Fibroblast of peridontal ligament (primary cell): ENCODE measurements around the gene GPAM.
A peak's percentile ranks its signal among the peaks of the same experiment; 100 is the strongest.

Source experiments
- DNase-seq: peaks from one replicate; pipeline ENCODE4 v3.0.0-alpha.2; 2010; ENCODE audit errors: extremely low read depth

GPAM gene

DNA sequence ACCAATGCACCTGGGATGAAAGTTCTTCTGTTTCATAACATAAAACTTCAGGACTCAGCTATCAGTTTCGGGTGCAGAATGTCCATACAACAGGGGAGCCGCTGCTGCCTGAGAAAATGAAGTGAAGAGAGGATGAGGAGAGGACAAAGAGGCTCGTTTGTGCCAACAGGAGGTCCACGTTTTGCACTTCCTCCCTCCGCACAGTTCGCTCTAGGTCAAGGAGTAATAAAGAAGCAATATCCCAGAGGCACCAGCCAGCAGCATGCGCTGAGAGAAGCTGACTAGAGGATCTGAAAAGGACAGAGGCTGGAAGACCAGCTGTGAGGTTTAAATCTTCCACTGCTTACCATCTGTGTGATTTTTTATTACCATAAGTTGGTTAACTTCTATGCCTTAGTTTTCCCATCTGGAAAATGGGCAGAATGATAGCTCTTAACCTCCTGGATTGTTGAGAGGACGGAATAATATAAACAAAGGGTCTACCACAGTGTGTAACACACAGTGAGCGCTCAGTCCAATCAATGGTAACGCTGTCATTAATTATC lies 709 bp downstream of the GPAM start:
- no peak for DNase-seq

DNA sequence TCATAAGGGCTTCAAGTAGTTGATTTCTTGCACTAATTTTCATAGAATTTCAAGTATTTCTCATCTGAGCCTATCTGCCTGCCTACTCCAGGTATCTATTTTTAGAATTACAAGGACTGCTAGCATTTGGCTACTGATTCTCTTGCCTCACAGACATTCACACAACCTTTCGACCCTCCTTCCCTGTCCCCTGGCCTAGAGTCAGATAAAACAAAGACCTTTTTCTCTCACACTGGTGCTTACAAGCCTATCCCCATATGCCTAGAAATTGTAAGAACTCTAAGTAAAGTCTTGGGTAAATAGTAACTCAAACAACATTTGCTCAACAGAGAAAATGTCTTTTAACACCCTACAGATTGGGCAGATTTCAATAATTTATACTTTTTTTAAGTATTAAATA lies 6.3 kb downstream of the GPAM start:
- DNase-seq = no peak

DNA sequence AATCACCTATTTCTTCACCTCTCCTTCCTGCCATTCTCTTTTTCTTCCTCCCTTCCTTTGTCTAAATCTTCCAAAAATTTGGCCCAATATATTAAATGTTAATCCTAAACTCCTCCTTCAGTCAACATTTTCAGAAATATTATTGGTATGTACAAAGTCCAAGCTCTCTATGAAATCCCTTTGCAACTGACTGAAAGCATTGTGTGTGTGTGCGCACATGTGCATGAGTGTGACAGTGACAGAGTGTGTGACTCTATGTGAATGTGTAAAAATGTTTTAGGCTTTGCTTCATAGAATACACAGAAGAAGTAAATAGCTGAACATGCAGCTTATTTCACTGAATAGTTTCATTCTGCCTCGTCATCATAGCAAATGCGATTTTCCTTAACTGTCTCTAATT lies 7.0 kb downstream of the GPAM start:
- no peak for DNase-seq

DNA sequence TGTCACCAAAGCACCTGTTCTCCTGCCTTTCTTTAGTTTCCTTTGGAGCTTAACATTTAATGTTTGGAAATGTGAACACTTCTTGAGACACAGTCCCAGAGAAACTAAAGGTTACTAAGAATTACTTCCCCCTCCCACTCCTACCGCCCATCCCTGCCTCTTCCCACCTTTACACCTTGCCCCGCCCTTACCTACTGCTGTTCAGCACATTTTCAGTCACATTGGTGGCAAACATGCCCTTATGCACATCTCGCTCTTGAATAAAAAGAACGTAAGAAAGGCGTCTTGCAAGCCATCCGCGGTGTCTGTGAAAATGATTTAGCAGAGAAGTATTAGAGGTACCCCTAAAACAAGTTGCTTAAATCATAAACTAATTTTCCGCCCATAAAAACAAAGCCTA lies 8.2 kb downstream of the GPAM start:
- DNase-seq = no peak

DNA sequence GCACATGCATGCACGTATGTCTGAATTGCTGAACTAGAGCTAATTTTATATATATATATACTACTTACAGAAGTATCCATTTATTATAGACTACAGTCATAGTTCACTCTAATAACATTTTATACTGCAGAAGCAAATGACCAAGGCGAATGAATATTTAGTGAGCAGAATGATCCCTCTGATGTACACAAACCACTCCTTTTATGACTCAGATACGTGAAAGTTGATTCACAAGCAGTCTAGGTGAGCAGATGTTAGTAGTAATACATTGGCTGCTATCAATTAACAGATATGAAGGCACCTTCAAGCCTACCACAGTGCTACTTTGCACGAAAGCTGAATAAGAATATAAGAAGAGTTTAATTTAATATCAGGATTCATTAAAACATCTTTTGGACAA lies 10.4 kb downstream of the GPAM start:
- DNase-seq = no peak

DNA sequence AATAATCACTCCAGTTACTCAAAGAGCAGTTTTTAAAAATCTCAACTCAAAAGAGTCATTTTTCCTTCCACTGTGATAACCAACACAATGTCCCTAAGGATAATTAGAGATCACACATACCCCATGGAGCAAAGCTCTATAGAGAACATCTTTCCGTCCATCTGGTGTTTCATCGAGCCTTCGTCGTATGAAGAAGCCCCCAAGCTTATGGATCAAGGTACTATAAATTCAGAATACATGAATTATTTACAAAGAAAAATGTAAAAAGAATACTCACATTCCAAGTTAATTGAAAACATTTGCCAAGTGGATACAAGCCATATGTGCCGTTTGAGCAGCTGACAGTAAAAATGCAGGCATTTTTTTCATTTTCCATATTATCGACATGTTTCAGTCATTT lies 14.8 kb downstream of the GPAM start:
- DNase-seq = no peak

DNA sequence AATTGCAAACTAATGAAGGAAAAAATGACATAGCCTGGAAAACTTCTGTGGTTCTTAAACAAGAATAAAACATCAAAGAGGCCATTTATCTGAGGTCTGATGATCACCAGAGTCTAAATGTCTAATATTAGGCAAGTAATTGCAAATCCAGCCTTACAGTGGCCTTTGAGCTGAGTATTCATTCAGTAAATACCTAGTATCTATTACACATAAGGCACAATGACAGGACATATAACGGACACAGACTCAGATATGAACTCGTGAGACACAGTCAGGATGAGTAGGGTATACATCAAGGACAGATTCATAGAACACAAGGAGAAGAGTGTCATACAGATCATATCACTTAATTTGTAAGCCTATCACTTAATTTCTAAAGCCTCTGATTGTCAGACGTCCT lies 16.8 kb downstream of the GPAM start:
- DNase-seq = no peak

DNA sequence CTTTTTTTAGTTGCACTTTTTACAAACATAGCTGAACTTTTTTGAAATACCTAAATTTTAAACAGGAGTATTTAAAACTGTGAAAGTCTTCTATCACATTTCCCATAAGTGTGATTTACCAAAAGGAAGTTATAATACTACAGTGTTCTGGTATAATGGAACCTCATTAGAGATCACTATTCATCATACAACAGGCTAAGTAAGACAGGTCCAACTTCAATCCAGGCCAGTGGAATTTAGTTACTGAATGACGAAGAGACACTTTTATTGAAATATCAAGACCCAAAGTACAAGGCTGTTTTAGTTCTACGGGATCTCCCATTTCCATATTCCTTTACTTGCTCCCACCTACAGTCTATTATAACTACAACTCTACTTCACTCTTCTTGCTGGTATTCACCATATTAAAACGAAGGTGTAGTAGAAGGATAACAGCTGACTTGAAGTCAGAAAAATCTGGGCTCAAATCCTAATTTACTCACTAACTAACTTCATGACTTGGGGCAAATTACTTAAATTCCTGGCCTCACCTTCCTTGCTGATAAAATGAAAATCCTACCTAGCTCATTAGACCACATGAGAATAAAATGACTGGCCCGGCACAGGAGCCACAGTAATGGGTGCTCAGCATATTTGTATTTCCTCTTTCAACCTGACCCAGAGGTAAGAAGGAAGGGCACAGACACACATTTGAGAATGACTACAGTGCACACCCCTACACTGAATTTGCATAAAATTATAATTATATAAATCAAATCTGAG lies 21.6 kb downstream of the GPAM start:
- no peak for DNase-seq

DNA sequence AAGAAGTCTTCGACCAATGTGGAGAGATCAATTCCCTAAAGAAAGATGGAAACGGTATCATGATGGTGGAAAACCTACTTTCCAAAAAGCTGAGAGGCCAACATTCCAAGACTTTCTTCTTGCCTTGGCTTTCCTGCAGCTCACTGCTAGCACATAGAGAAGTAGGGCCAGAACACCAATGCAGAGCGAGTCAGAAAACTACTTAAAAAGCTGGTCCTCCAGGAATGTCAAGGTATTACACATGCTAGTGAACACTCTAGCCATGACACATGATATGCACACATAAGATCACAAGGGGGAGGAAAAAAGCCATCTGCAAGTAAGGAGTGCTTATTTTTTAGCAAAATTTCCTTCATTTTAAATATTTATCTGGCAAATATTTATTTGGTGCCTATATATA lies 22.7 kb downstream of the GPAM start:
- no peak for DNase-seq

DNA sequence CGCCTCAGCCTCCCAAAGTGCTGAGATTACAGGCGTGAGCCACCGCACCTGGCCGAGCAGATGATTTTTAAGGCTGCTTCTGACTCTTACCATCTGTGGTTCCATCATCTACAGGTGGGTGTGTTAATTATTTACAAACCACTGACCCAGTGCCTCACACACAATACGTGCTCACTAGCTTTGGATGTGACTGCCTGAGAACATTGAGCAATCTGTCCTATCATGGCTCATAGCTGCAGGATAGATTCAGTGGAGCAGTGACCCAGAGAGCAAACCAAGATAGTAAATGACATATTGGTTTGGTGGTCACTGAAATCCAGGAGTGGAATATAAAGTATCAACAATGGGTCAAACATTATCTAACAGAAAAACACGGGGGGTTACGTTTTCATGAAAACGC lies 24.1 kb downstream of the GPAM start:
- no peak for DNase-seq

DNA sequence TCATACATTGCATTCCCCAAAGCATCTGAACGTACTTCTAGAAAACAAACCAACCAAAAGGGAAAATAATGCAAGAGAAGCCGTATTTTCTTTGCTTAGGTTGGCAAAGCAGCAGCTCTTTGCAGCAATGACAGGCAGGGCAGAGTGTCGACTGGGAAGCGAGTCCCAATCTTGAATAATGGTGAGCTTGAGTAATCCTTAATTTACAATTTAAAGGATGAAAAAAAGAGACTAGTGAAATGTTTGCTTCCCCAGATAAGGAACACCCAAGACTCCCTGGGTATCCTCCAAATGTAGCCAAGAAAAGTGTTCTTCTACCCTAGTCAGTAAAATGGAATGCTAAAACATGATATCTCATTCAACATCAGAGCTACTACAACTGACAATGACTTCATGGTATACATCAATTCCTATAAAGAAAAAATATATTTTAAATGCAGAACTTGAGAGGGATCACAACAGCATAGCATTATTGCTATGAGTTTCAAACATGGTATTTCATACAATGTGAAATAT lies 32.0 kb downstream of the GPAM start:
- DNase-seq = peak; percentile 4

DNA sequence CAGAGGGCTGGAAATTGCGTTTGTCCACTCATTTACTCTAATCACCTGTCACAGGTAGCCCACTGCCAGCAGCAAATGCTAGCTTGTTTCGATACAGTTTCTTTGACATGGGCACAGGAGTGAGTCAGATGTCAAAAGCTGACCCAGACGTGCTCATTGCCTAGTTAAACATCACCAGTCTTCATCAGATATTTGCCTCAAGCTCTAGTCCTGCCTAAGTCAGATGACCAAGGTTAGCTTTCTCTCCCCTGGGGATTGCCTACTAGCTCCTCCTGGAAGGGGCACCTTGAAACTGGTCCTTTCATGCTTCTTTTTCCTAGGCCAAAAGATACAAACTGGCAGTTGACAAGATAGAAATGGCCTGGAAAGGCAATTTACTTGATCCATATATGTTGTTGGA lies 35.2 kb downstream of the GPAM start:
- DNase-seq = no peak

DNA sequence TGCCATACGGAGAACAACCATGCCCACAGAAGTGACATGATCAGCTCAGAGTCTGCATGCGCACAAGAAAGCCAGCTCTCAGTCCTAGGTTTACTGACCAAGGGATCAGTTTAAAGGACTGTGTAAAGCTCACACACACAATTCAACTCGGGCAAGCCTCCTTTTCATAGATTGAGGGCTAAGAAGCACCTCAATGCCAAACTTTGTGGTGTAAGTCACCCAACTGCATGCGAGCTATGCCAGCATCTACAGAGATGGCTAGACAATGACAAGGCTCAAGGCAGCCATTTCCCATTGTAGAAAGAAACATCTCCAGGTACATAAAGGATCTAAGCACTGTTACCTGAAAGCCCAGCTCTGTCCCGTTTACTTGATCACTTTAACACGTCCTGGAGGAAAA lies 36.8 kb downstream of the GPAM start:
- no peak for DNase-seq

DNA sequence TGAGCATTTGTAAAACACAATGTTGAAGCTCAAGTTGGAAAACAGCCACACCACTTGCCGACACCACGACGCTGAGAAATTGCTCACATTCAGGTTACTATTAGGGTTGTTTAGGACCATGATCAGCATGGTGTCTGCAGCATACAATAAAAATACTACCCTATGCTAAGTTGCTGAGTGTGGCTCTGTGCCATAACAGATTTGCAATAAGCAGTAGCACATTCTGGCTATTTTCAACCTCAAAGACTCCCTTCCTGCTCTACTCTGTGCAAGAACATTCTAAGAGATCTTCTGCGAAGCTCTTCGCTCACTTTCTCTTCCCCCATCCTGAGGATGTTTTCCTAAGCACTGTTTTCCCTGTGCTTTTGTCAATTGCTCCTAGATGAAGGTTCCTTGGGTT lies 38.3 kb downstream of the GPAM start:
- no peak for DNase-seq

DNA sequence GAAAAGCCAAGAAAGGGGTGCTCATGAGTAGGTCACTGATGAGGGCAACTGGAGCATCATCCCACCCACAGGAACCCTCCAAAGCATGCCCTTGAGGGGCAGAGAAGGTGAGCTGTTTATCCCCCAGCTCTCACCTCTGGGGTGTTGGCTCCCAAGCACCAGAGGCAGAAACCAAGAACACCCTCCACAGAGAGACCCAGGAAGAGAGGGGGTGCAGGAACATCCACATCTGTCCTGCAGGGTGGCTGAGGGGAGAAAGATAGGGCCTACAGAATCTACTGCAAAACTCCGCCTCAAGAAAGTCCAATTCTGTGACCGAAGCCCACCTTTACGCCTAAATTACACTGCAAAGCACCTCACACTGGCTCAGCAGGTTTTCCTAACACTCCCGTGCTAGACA lies 40.1 kb downstream of the GPAM start:
- DNase-seq = no peak

DNA sequence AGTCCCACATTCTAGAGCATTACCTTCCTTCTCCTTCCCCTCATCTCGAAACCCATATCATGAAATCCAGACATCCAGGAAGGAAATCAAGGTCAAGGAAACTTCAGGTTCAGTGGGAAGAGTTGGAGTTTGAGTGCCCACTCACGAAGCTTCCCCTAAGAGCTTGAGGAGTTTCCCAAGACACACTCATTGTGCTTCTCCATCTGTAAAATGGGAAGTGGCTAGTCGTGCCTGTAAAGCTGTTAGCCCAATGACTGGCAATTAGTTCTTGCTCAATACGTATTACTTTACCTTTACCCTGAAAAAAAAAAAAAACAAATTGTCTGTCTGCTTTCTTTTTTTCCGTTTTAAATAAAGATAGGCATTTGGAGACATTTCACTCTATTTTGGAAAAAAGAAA lies 42.3 kb downstream of the GPAM start:
- no peak for DNase-seq

DNA sequence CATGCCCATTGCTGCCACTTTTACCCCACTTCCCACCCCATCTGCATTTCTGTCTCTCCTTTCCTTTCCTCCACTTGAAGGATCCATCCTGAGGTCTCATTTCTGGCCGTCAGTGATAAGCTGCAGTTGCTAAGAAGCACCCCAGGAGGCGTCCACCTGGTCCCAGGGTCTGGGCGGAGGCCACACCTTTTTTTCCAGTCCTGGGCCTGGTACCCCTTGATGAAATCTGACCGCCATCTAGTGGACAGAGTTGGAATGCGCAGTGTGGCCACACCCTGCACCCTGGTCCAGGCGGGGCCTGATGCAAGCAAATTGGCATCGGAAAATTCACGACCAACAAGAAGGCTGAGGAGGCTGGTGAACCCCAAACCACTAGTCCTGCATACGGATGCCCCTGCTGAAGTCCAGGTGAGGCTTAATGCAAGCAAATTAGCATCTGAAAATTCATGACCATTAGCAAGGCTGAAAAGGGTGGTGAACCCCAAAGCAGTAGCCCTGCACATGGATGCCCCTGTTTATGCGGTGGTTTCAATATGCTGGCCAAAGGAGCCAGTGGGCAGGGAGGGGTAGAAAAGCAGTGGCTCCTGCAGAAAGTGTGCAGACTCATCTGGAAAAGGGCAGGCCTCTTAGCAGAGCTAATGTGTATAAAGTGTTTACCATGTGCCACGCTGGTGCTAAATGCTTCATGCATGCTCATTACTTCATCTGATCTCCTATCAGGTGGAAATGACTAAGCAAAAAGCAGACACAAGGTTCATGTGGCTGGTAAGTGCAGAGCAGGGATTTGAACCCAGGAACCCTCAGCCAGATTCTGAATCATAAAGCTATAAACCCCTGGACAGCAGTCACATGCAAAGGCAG lies 43.2 kb downstream of the GPAM start:
- DNase-seq = peak; percentile 59

DNA sequence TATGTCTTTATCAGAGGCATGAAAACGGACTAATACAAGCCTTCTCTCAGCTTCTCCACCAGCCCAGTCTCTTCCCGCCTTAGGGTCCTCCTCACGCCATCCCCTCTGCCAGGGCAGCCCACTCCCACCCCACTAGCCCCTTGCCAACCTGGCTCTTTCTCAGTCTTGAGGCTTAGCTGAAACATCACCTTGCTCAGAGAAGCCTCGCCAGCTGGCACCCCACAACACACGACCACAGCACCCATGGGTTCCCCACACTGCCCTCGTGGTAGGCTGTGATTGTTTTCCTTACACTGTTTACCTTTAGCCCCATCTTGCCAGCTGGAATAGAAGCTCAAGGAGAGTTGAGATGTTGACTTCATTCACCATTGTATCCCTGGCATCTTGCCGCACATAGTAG lies 44.4 kb downstream of the GPAM start:
- no peak for DNase-seq

DNA sequence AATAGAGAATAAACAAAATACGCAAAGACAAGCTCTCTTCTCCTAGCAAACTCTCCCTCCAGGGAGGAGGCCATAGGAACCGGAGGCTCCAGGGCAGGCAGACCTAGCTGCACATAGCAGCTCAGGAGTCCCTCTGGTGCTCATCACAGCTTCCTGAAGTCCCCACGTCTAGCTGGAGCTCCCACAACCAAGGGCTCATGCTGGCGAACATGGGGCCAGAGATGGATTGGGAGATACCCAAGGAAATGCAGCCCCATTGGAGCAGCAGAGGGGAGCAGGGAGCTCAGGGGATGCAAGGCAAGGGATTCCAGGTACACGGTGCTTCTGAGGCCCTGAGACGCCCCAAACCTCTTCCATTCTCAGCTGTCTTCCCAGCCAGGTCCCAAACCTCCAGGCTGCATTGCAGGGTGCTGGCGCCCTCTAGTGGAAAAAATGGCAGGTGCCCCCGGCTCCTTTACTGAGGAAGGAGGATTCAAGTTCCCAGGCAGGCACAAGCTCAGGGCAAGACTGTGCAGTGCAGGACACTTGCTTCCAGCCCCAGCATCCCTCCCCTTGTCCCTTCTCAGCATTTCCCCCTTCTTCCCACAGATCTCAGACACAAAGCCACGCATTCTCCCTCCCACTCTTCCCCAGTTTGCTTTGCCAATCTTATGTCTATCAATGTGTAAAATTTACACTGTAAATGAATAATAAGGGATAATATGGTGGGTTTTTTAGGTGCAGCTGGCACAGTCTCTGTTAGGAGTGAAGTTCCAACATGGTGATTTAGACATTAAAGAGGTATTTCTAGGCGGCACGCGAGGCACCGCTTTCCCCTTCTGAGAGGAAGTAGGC lies 46.2 kb downstream of the GPAM start:
- peak; percentile 55 for DNase-seq

DNA sequence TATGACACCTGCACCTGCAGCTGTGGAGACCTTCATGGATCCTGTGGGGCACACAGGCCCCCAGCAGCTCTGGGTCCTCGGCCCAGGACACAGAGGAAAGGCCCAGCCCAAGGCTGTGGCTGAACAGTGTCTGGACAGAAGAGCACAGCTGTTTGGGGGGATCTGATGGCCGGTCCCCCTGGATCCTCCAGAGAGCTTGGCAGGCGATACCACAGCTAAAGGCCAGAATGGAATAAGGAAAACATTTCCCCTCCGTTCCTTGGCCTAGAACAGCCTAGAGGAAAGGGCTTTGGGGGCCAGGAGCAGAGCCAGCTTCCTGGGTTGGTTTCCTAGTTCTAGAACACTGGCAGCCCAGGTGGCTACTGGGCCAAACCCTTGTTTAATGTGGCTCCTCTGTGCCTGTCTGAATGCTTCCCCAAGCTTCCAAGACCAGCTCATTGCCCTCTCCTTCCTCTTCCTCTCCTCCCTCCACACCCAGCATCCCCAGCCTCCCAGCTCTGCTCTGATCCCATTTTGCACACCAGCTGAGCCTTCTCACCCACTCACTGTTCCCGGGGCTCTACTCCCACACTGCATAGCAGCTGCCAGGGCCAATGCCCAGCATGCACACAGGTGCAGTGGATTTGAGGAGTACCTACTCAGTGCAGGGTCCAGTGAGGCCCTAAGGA lies 46.9 kb downstream of the GPAM start:
- no peak for DNase-seq

DNA sequence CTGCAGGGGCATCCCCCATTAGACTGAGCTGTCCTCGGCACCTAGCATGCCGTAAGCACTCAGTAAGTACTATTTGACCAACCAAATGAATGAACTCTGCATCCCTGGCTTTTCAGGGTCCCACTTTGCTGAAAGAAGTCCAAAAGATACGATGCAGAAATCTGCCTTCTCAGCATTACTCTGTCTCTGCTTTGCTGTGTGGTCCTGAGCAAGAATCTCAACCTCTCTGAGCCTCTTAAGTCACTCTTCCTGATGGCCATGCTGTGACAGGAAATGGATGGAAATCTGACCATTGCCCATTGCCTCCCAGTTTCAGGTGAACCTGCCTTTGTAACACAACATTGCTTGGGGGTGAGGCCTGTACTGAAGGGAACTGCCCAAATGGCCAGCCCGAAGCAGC lies 48.0 kb downstream of the GPAM start:
- no peak for DNase-seq
